K562 (cell line): ENCODE measurements around the gene QRFP. TPM values are rescaled to one million over a fixed set of nuclear protein-coding genes. Genes with fewer than 3 reads are reported as not detected.

Experiments used
- ATAC-seq: fragments of 200-7000 bp; cut with Tn5 transposase; 3 replicates; pipeline ENCODE4 v1.9.1; 2020; ENCODE audit warnings: moderate library complexity
- BruUV-seq: library from RNA; stranded (reverse); fragments of 400-500 nt; replicated peaks from 2 replicates; lab custom pipeline; 2021; lab: Mats Ljungman, UMichigan
- CTCF ChIA-PET: fragments of 300-600 bp; formaldehyde crosslinking; extraction: SDS; loops from one replicate; lab custom pipeline; 2021; ENCODE audit warnings: low intra/inter-chr PET ratio; lab: Yijun Ruan, JAX
- POLR2A ChIA-PET: fragments of 300-600, 350-650 bp; sonication (Branson Sonifier 250); formaldehyde crosslinking; extraction: SDS; loops from one replicate; lab custom pipeline; 2021; ENCODE audit warnings: antibody characterized with exemption, inconsistent platforms; lab: Yijun Ruan, JAX
- DNase-seq, 4 experiments: peaks; one replicate each; pipeline versions ENCODE4 v3.0.0 to v3.0.0-alpha.2; 2011 to 2018; ENCODE audit warnings: low spot score in 3 of 4, mixed read lengths in 3 of 4; ENCODE audit errors: extremely low read depth in 1 of 4
- FAIRE-seq: peaks from 2 replicates; lab custom pipeline; 2011; peaks lifted over from hg19 to GRCh38; lab: Jason Lieb, UNC
- H2AFZ ChIP-seq: 2 replicates; pipeline ENCODE4 v1.6.0; 2011; ENCODE audit warnings: low read depth, low read length, control low read depth, inconsistent platforms
- H3K27ac ChIP-seq: fragments of 200-600 bp; 3 replicates; pipeline ENCODE4 v1.8.0; 2011; ENCODE audit warnings: low read depth, mild to moderate bottlenecking, control low read depth, inconsistent platforms, low read length, moderate library complexity, mixed read lengths; ENCODE audit errors: extremely low read depth
- H3K27me3 ChIP-seq, 2 experiments: fragments of 300-600 bp in 1 of 2; 2 replicates in 1 of 2; 3 replicates in 1 of 2; pipeline versions ENCODE4 v1.6.0 to v1.8.0; 2011; ENCODE audit warnings: inconsistent platforms in 2 of 2, low read length in 2 of 2, mild to moderate bottlenecking in 1 of 2, mixed read lengths in 1 of 2, moderate library complexity in 1 of 2; ENCODE audit not compliant: control insufficient read depth in 2 of 2, insufficient read depth in 2 of 2
- H3K36me3 ChIP-seq: fragments of 300-600 bp; 3 replicates; pipeline ENCODE4 v1.8.0; 2011; ENCODE audit warnings: mild to moderate bottlenecking, low read length, inconsistent platforms; ENCODE audit not compliant: control insufficient read depth, insufficient read depth
- H3K4me1 ChIP-seq, 2 experiments: fragments of 200-600 bp in 1 of 2; replicated peaks in 1 of 2; 2 replicates in 1 of 2; 3 replicates in 1 of 2; pipeline versions ENCODE4 v1.5.1 to v1.8.0; 2011; ENCODE audit warnings: inconsistent platforms in 2 of 2, low read length in 2 of 2, mild to moderate bottlenecking in 1 of 2, mixed read lengths in 1 of 2, moderate library complexity in 1 of 2; ENCODE audit not compliant: control insufficient read depth in 2 of 2, insufficient read depth in 2 of 2
- H3K4me2 ChIP-seq: 2 replicates; pipeline ENCODE4 v1.6.1; 2011; ENCODE audit warnings: low read length, control low read depth, inconsistent platforms, mixed read lengths; ENCODE audit not compliant: insufficient read depth
- H3K4me3 ChIP-seq: fragments of 200-600 bp; sonication (generic), shearing (Covaris generic); 2 replicates; pipeline ENCODE4 v1.5.1; 2016; ENCODE audit warnings: control low read depth, inconsistent platforms
- H3K79me2 ChIP-seq: fragments of 200-600 bp; 3 replicates; pipeline ENCODE4 v1.8.0; 2011; ENCODE audit warnings: low read length, inconsistent platforms; ENCODE audit not compliant: control insufficient read depth, insufficient read depth
- H3K9ac ChIP-seq, 2 experiments: 2 replicates each; pipeline versions ENCODE4 v1.6.0 to v1.6.1; 2011; ENCODE audit warnings: low read depth in 2 of 2, low read length in 2 of 2, control low read depth in 1 of 2, inconsistent platforms in 1 of 2, mild to moderate bottlenecking in 1 of 2, mixed read lengths in 1 of 2; ENCODE audit not compliant: insufficient read depth in 1 of 2
- H3K9me1 ChIP-seq: one replicate; pipeline ENCODE4 v1.6.0; 2011; ENCODE audit warnings: inconsistent platforms, mild to moderate bottlenecking, low read length, moderate library complexity; ENCODE audit not compliant: control insufficient read depth, insufficient read depth
- H3K9me3 ChIP-seq: replicated peaks from 2 replicates; pipeline ENCODE4 v1.5.1; 2011; ENCODE audit warnings: low read depth, low read length, inconsistent platforms; ENCODE audit not compliant: control insufficient read depth, insufficient read depth
- H4K20me1 ChIP-seq: replicated peaks from 2 replicates; pipeline ENCODE4 v1.6.1; 2011; ENCODE audit warnings: low read length, inconsistent platforms, mixed read lengths; ENCODE audit not compliant: control insufficient read depth, insufficient read depth
- EP400 ChIP-seq: fragments of 450-650 bp; IDR thresholded peaks from 2 replicates; pipeline ENCODE4 v1.6.1; 2017; ENCODE audit warnings: antibody characterized with exemption, mild to moderate bottlenecking, moderate library complexity
- WGBS: fragments of 100-300 bp; shearing (Covaris generic); methylation state at CpG from one replicate; pipeline ENCODE4 v1.1.6; 2016; ENCODE audit warnings: low coverage, mixed read lengths; ENCODE audit not compliant: insufficient coverage; ENCODE audit errors: missing lambda C conversion rate; 5-methylcytosine and 5-hydroxymethylcytosine counted together
- in situ Hi-C: fragments of 300-500 bp; cut with MboI; formaldehyde crosslinking; loops from 4 replicates; pipeline ENCODE4 v1.15.0; 2018; ENCODE audit warnings: inconsistent platforms, mixed read lengths
- intact Hi-C: fragments of 100-400 bp; cut with micrococcal nuclease; formaldehyde crosslinking; loops from 2 replicates; pipeline ENCODE4 v1.14.2; 2022
- polyA plus RNA-seq, 8 experiments: library from polyadenylated mRNA; depleted of rRNA in 4 of 8; stranded (reverse) in 5 of 8; unstranded in 3 of 8; fragments of >200 nt; fragmentation: Nextera tagmentation in 2 of 8; fragmentation: Illumina TruSeq in 1 of 8; extraction: Ambion mirVana in 2 of 8; extraction: Trizol in 1 of 8; gene quantifications; 2 replicates each; pipeline versions ENCODE4 v1.2.1 to v1.2.3, GENCODE V29; 2011 to 2014; ENCODE audit warnings: inconsistent platforms in 1 of 8, missing spikeins in 1 of 8
- total RNA-seq, 7 experiments: library from RNA; depleted of rRNA in 6 of 7; stranded (reverse); fragments of >200 nt in 6 of 7; fragmentation: Illumina TruSeq in 2 of 7; extraction: Trizol in 2 of 7; gene quantifications; 2 replicates each; pipeline versions ENCODE4 v1.2.1 to v1.2.3, GENCODE V29; 2011 to 2021; ENCODE audit warnings: low replicate concordance in 1 of 7
- TF ChIP-seq, protein P1 (sequence below), 2 experiments: fragments of 450-650 bp in 1 of 2; sonication (generic) in 1 of 2; formaldehyde crosslinking; conservative IDR thresholded peaks; 2 replicates each; pipeline versions ENCODE4 v1.4.0 to v1.8.1; 2020 to 2022; ENCODE audit warnings: mild to moderate bottlenecking in 1 of 2, missing genetic modification reagents in 1 of 2
- TF ChIP-seq, protein P2 (sequence below): sonication (generic); formaldehyde crosslinking; IDR thresholded peaks from 2 replicates; pipeline ENCODE4 v1.8.1; 2023; ENCODE audit warnings: mild to moderate bottlenecking, missing genetic modification reagents

The QRFP gene
- total and polyA plus RNA-seq, 9 of the 15 experiments (the other 6 are each of a cell fraction or from before 2014, with no cell fraction given), result not detected

DNA sequence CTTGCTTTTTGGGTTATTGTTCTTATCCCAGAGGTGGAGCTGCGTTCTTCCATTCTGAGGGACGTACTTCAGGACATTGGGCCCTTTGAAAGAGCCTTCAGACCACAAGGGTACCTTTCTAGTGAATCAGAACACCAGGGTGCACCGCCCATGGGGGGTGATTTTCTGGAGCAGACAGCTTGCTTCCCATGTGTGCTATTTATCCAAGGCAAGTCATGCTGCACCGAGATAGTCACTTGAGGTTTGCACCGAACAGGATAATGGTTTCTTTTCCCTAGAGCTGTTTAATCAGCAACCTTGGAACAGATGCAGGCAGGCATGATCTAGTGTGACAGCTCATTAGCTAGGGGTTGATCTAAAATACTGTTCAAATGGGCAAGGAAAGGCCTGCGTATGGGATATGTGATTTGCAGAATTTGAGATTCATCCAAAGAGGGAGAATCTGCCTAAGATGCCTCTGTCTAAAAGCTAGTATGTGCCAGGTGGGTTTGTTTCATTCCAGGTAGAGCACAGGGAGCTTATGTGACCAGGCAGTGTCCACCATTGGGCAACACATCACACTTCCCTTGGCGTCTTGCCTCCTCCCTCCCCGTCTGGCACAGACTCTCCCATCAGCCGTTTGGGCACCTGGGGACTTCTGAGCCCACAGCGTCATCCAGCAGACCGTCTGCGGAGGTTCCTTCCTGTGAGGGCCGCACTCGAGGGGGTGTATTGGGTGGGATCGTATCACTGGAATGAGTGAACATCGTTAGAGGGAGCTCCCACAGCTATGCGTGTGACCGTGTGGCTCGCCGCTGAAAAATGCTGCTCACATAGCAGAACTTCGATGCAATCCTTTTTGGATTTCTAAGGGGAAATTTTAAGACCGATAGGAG lies 38.5 kb downstream of the QRFP start:
- POLR2A ChIA-PET, result interaction anchor here (0.6 to 2.4 kb wide), 33 partner anchors 8 to 239 kb away, joined by 3 to 17 read pairs (median 4); partner anchors contain the start of genes ABL1 and AIF1L

More for the DNA sequence above, 38.5 kb downstream of the QRFP start:
- Histone ChIP-seq H3K79me2 (no peaks in the 10 kb centered on the region), H3K4me1 (peaks cover 10% of the 10 kb centered on the region in 2 experiments), H3K36me3 (peaks cover 68% of the 10 kb centered on the region), H3K9me1 (peaks cover 13% of the 10 kb centered on the region), H3K9me3 (no peaks in the 10 kb centered on the region), H2AFZ (no peak overlapping the region), H3K27me3 (no peaks in the 10 kb centered on the region), H3K27ac (no peak overlapping the region), H3K4me2 (no peak overlapping the region), H4K20me1 (peaks cover 45% of the 10 kb centered on the region), H3K4me3 (no peak overlapping the region), H3K9ac (peak overlapping the region in 1 of 2 experiments; percentile 22; a peak in 2 of 4 replicates)
- FAIRE-seq, result no peak
- in situ Hi-C loops, result no loop called here
- CTCF ChIA-PET, result interaction anchor here (0.6 to 15.1 kb wide), 3 partner anchors 10 to 87 kb away, joined by 3 to 636 read pairs (median 4); no protein-coding TSS in a partner anchor
- BruUV-seq, result no TSS peak
- peak in 2 of 4 experiments; percentile 59 to 60 for DNase-seq
- TF ChIP-seq, protein P1, sequence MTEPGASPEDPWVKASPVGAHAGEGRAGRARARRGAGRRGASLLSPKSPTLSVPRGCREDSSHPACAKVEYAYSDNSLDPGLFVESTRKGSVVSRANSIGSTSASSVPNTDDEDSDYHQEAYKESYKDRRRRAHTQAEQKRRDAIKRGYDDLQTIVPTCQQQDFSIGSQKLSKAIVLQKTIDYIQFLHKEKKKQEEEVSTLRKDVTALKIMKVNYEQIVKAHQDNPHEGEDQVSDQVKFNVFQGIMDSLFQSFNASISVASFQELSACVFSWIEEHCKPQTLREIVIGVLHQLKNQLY (CRISPR knock-in tag; conservative IDR thresholded peaks at IDR 0.05), result peak in 1 of 2 experiments; percentile 70; a peak in 1 of 4 replicates
- TF ChIP-seq, protein P2, sequence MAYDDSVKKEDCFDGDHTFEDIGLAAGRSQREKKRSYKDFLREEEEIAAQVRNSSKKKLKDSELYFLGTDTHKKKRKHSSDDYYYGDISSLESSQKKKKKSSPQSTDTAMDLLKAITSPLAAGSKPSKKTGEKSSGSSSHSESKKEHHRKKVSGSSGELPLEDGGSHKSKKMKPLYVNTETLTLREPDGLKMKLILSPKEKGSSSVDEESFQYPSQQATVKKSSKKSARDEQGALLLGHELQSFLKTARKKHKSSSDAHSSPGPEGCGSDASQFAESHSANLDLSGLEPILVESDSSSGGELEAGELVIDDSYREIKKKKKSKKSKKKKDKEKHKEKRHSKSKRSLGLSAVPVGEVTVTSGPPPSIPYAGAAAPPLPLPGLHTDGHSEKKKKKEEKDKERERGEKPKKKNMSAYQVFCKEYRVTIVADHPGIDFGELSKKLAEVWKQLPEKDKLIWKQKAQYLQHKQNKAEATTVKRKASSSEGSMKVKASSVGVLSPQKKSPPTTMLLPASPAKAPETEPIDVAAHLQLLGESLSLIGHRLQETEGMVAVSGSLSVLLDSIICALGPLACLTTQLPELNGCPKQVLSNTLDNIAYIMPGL (CRISPR knock-in tag), result peak; percentile 93
- TF ChIP-seq EP400, result no peak
- no peak for ATAC-seq
- intact Hi-C loops, result no loop called here
- WGBS, result 80% methylated on average over 22 of the region's 22 CpGs
